HG02885 (cell line): ENCODE measurements around the gene LRRC8E.
A peak's percentile ranks its signal among the peaks of the same experiment; 100 is the strongest.

Source experiments
- ATAC-seq: cut with Tn5 transposase; IDR thresholded peaks from one replicate; pipeline ENCODE4 v1.9.1; 2021; ENCODE audit warnings: mild to moderate bottlenecking; ENCODE audit not compliant: unreplicated experiment, poor library complexity

LRRC8E gene

DNA sequence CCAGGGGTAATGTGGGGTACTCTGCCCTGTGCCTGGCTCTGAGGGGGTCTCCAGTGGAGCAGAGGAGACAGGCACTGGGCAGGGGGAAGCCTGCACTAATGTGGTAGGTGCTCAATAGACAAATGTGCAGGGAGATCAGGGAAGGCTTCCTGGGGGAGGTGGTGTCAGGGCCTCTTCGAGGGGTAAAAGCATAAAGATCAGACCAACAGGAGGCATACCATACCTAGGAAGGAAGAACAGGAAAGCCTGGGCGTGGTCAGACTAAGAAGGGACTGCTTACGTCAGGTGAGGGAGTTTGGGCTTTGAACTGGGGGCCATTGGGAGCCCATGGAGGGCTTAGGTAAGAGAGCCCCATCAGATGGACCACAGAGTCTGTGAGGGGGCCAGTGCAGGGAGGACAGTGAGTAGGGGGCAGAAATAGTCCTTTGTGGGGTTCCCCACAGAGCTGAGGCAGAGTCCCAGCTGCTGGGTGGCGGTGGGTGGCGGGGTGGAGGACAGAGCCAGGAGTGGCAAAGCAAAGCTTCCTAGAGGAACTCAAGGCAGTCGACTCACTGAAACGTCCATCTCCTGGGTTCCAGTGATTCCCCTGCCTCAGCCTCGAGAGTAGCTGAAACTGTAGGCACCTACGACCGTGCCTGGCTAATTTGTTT, 22.9 kb upstream of the LRRC8E start:
- no peak for ATAC-seq

DNA sequence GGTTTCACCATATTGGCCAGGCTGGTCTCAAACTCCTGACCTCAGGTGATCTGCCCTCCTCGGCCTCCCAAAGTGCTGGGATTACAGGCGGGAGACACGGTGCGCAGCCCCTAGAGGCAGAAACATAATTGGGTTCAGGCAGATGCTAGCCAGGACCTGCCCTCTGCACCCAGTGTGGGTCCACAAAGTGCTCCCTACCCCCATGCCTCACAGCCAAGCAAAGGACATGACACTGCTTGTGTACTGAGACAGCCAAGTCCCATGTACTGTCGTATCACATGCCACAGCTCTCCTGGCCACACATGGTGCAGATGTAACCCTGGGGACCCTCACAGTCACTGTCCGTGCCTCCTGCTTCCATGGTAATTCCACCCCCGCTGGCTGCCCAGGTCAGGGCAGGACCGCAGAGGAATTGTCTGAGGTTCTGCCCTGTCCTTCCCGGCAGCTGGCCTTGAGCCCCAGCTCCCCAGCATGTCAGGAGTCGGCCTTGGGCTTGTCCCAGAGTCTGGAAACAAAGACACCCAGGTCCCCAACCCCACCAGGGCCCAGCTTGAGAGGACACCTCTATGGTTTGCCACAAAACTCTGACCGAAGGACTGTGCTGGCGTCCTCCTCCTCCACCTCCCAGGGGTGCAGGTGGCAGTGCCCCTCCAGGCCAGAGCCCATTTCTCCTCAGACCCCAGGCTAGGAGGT, 21.8 kb upstream of the LRRC8E start:
- no peak for ATAC-seq

DNA sequence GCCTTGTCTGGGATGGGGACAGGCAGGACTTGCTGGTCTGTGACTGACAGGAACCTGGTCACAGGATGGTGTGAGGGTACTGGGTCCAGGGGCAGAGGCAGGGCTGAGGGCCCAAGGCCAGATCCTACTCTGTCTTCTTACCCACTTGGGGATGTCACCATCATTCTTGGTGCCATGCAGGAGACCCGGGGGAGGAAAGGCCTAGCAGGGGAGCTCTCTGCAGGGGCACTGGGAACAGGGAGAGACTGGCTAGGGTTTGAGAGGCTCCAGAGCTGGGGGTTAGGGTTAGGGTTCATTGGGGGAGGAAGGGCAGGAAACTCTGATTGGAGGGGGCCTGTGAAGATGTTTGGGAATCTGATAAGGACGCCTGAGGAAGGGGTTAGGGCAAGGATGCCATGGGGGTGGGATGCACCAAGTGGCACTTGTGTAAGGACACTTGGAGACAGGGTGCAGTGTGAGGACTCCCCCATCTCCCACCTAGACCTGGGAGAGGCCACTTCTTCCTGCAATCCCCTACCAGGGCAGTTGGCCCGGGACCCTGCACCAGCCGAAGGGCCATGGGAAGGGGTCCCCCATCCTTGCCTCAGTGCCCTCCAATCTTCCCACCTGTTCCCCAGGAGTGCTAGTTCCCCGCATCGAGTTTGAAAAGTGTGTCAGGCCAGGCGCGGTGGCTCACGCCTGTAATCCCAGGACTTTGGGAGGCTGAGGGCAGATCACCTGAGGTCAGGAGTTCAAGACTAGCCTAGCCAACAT, 21.0 kb upstream of the LRRC8E start:
- no peak for ATAC-seq

DNA sequence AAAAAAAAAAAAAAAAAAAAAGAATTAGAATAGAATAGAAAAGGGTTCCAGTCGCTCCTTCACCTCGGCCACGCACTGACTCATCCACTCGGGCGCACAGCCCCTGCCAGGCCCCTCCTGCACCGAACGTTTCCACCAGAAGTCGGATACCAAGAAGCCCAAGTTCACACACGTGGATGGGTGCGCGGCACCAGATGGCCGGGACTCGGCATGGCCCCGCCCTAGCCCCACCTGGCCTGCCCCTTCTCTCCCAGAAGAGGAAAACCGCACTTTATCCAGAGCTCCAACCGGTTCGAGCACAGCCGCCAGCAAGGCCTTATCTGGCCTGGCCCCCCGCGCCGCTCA, 20.0 kb upstream of the LRRC8E start:
- no peak for ATAC-seq

DNA sequence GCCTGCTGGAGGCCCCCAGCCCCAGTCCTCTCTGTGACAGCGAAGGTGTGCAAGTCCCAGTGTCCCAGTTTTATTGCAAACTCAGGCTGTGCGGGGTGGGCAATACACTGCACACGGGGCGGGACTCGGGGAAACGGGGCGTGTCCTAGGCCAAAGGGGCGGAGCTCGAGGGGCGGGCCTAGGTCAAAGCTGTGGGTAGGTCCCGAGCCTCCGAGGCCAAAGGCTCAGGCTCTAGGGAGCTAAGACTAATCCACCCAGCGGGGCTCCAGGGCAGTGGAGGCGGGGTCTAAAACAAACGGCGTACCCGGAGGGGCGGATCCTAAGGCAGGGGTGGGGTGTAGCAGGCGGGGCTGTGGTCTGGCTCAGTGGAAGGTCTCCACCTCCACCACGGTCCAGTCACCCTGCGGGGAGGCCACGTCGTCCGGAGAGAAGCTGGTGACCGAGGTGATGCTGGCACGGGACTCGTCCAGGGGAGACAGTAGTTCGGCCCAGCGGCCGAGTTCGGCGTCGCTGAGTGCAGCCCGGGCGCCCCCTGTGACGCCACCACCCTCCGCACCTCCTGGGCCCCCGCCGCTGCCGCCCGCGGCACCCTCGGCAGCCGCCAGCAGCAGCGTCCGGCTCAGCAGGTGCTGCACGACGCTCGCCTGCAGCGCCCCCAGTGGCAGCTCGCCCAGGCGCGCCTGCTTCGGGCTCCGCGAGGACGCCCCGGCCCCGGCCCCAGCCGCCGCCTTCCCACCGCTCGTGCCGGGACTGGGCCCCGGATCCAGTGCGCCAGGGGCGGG, 19.4 kb upstream of the LRRC8E start:
- peak; percentile 61 for ATAC-seq

DNA sequence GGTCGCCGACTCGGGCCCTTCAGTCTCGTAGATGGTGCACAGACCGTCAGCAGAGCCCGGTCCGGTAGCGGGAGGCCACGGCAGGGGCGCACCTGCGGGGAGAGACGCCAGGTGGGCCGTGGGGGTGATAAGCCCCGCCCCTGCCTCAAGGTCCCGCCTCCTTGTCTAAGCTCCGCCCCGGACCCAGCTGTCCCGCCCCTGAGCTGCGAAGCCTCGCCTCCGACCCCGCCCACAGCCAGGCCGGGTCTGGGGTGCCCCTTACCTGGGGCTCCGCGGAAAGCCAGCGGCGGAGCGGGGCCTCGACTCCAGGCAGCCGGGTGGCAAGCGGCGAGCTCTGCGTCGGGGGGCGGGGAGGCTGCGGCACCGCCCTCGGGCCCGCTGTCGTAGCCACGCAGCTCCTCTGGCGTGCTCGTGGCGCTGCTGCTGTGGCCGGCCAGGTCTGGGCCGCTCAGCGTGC, 18.8 kb upstream of the LRRC8E start:
- peak; percentile 51 for ATAC-seq

DNA sequence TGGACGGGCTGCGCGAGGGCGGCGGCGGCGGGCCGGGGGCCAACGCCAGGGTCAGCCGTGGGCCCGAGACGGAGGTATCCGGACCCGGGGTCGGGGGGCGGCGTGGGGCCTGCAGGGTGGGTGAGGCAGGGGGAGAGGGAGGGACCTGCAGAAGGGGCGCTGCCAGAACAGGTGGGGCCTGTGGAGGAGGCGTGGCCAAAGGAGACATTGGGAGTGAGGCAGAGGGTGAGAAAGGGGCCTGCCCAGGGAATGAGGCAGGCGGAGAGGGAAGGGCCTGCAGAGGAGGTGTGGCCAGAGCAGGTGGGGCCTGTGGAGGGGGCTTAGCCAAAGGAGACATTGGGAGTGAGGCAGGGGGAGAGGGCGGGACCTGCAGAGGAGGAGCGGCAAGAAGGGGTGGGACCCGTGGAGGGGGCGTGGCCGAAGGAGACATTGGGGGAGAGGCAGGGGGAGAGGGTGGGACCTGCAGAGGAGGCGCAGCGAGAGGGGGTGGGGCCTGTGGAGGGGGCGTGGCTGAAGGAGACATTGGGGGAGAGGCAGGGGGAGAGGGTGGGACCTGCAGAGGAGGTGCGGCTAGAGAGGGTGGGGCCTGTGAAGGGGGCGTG, 18.3 kb upstream of the LRRC8E start:
- ATAC-seq = no peak

DNA sequence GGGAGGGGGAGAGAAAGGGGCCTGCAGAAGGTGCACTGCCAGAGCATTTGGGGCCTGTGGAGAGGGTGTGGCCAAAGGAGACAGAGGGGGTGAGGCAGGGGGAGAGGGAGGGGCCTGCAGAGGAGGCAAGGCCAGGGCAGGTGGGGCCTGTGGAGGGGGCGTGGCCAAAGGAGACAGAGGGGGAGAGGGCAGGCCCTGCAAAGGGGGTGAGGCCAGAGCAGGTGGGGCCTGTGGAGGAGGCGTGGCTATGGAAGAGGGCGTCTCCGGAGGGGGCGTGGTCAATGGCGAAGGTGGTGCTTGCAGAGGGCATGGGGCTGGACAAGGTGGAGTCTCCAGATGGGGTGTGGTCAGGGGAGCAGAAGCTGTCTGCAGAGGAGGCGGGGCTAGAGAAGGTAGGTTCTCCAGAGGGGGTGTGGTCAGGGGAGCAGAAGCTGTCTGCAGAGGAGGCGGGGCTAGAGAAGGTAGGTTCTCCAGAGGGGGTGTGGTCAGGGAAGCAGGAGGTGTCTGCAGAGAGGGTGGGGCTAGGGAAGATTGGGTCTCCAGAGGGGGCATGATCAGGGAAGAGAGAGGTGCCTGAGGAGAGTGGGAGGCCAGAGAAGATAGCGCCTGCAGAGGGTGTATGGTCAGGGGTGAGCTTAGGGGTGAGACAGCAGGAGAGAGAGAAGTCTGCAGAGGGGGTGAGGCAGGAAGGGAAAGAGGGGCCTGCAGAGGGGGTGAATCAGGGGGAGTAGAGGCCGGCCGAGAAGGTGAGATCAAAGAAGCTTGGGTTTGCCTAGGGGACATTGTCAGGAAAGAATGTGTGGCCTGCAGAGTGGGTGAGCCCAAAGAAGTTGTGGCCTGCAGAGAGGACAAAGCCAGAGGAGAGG, 17.5 kb upstream of the LRRC8E start:
- ATAC-seq = no peak

DNA sequence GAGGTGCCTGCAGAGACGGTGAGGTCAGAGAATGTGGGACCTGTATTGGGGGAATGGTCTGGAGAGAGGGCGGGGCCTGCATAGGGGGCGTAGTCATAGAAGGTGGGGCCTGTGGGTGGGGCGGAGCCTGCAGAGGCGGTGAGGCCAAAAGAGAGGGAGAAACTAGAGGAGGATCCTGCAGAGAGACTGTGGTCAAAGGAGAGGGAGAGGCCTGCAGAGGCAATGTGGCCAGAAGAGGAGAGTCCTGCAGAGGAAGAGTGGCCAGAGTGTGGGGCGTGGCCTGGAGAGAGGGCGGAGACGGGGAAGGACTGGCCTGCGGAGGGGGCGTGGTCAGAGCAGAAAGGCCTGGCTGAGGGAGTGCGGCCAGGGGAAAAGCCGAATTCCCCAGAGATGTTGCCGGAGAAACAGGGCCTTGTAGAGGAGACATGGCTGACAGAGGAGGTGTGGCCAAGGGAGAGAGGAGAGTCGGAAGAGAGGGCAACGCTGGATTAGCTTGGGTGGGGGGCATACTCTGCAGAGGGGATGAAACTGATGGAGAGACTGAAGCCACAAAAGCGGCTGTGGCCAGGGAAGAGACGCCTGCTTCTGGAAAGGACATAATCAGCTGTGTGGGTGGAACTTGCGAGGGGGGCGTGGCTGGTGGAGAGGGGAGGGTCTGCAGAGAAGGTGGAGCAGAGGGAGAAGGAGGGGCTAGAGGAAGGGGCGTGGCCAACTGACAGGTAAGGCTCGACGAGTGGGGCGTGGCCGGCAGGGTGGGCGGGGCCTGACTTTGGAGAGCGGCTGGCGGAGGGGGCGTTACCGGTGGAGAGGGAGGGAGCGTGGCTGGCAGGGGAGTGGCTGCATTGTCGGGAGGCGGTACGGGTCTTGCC, 16.6 kb upstream of the LRRC8E start:
- ATAC-seq = no peak

DNA sequence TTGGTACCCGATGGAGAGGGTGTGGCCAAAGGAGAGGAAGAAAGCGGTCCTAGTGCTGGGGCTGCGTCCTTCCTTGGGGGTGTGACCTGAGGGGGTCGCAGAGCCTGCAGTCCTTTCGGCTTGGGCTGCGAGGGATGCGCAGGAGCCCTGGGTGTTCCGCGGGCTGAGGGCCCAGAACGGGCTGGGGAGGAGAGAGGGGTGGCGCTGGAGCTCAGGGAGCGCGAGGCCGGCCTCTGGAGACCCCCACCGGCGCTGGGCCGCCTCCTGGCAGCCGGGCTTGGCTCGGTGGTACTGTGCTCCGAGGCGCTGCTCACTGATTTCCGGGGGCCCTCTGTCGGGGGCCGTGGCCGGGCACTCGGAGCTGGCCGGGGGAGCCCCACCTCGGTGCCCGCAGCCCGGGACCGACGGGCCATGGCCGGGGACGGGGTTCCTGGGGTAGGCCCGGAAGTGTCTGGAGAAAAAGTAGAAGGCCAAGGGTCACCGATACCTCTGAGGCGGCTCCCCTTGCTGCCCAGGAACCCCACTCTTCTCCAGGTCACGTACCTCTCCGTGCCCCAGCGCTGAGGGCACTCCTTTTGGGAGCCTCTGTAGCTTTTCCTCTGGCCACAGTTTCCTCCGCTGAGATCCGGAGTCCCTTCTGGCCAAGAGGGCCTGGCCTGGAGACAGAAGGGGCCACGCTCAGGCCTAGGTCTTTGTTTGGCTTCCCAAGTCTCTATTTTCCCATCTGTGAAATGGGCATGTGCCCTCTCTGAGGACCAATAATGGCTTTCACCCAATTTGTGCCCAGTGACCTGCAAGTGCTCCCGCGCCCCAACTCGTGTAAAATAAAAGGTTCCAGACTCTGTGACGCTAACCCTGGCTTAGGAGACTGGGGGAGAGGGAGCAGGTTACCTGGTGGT, 15.8 kb upstream of the LRRC8E start:
- no peak for ATAC-seq

DNA sequence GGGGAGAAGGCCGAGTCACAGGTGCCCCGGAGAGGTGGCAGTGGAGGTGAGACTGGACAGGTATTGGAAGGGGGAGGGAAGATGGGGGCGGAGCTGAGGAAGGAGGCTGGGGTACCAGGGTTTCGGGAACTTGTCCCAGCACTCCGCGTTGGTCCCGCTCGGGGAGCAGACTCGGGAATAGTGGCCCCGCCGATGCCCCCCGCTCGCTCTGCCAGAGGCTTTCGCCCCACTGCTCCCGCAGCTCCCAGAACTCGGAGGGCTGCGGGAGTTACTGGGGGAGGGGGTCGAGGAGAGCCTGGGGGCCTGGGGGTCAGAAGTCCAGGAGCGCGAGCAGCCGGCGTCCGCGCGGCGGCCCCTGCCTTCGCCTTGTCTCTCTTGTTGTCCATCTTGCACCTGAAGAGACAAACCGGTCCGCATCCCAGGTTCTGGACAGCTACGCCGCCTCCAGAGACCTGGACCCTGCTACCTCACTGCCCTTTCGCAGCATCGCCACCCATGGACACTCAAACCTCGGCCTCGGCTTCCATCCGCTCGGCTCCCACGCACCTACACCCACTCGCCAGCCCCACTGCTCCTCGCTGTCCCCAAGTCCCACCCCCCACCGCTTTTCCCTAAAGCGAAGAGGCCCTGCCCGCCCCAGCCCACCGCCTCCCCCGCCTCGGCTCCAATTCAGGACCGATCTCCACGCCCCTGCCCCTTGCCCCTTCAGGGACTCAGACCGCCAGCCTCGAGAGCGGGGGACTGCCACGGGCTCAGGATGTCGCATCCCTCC, 14.8 kb upstream of the LRRC8E start:
- ATAC-seq = no peak

DNA sequence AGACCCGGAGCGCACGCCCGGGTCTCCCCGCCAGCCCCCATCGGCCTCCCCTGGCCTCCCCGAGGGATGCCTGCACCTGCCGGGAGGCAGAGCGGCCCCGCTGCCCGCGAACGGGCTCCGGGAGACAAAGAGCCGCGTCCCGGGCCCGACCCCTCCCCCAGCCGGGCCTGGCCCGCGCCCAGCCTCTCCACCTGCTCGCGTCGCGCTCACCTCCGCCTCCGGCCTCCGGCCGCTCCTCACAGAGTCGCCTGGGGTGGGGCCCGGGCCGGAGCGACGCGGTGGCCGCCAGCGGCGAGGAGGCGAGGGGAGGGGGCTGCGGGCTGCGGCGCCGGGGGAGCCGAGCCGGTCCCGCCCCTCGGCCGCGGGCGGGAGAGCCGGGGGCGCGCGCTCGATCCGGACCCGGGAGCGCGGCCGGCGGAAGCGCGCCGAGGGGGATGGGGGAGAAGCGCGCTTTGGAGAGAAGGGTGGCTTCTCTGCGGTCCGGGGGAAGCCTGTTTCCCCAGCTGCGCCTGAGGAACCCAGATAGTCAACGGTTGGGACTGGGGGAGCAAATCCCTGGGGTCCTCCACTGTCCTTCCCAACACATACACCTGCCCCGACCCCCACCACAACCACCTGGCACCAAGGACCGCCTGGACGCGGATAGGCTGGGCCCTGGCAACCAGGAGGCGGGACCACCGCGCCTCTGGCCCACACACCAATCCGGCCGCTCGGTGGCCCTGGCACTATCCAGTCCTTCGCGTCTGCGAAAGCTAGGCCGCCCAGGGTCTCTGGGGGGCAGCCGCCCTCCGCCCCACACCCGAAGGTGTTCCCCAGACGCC, 14.0 kb upstream of the LRRC8E start, which contains the start of gene PRR36:
PRR36 (minus strand) TSS at position 315 of the 821 bp plus-strand sequence. CDS start 701 bp downstream, outside the sequence.
- no peak for ATAC-seq

DNA sequence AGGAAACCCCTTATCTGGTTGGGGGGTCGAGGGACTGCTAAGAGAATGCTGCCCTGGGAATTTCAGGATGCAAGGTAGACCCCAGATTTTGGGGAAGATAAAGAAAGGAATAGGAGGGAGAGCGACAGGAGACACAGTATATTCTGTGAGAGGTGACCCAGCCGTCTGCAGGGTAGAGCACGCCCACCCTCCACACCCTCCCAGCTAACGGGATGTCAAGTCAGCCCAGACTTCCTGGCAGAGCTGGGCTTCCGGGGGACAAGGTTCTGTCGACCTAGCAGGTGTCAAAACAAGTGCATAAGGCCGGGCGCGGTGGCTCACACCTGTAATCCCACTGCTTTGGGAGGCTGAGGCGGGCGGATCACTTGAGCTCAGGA, 13.4 kb upstream of the LRRC8E start:
- ATAC-seq = no peak

DNA sequence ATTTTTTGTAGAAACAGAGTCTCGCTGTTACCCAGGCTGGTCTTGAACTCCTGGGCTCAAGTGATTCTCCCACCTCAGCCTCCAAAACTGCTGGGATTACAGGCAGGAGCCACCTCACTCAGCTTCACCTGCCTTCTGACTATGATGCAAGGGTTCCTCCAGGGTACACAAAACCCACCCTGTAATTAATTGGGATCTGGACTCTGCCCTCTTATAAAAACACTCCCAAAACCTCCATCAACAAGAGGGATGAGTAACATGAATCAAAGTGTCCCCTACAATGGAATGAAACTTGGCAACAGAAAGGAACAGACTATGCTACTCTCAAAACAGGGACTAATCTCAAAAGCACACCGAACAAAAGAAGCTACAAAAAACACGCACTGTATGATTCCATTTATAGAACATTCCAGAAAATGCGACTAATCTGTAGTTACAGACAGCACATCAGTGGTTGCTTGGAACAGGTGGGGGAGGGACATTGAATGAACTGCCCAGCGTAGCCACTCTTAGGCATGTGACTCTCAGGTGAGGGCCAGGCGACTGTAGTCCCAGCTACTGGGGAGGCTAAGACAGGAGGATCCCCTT, 11.0 kb upstream of the LRRC8E start:
- no peak for ATAC-seq

DNA sequence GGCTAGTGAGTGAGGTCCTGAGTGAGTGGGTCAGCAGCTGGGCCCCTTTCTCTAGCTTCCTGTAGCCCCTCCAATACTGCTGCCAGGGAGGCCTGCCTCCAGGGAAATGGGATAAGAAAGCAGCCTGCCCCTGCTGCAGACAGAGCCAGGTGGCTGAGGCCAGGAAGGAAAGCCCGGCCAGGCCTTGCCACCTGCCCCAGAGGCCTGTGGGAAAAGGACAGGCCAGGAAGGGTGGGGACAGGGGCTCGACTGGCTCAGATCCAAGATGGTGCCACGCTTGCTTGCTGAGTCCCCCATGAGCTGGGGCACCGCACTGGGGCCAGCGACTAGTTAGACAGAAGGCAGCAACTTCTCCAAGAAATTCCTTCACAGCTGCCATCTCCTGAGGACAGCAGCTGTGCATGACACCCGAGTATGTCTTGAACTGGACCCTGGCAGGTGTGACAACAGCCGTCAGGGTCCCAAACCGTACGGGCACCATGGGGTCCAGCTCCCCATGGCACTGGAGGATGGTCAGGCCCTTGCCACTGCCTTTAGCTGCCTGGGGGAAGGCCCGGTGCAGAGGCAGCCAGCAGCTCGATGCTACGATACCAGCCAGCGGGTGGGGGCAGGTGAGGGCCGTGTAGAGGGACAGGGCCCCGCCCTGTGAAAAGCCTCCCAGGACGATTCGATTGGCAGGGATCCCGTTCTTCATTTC, 9.1 kb upstream of the LRRC8E start:
- no peak for ATAC-seq
